Right atrium auricular region (tissue), 2 donors: Measurements from ENCODE around the gene SEMA5A. TPM values are rescaled to one million over a fixed set of nuclear protein-coding genes. Genes with fewer than 3 reads are reported as not detected.

Experiments used
- DNase-seq: peaks from one replicate; pipeline ENCODE4 v3.0.0-alpha.2; 2019; ENCODE audit warnings: low spot score
- H3K27ac ChIP-seq, 2 donors: fragments of 200-600 bp; sonication (generic); 1 replicate in 1 of 2; 2 replicates in 1 of 2; pipeline ENCODE4 v1.5.1; 2016 to 2019
- H3K27me3 ChIP-seq, 2 donors: fragments of 200-600 bp; sonication (generic); one replicate each; pipeline versions ENCODE4 v1.5.1 to v1.6.0; 2017 to 2019
- H3K36me3 ChIP-seq: fragments of 200-600 bp; sonication (generic); one replicate; pipeline ENCODE4 v1.5.1; 2016
- H3K4me1 ChIP-seq, 2 donors: fragments of 200-600 bp; sonication (generic); one replicate each; pipeline versions ENCODE4 v1.5.1 to v1.6.0; 2017 to 2019
- H3K4me3 ChIP-seq, 2 donors: fragments of 200-600 bp; sonication (generic); 1 replicate in 1 of 2; 2 replicates in 1 of 2; pipeline ENCODE4 v1.5.1; 2017 to 2019; ENCODE audit warnings: mild to moderate bottlenecking in 1 of 2, moderate library complexity in 1 of 2
- H3K9me3 ChIP-seq, 2 donors: fragments of 200-600 bp; sonication (generic); one replicate each; pipeline ENCODE4 v1.5.1; 2019
- total RNA-seq, 2 donors: library from RNA; depleted of rRNA; stranded (reverse); fragments of >200 nt; gene quantifications; one replicate each; pipeline ENCODE4 v1.1.0, GENCODE V29; 2016
- TF ChIP-seq, protein P1 (sequence below), 2 donors: fragments of 200-600 bp; sonication (generic); IDR thresholded peaks; one replicate each; pipeline ENCODE4 v1.5.1; 2019; ENCODE audit warnings: antibody characterized with exemption in 2 of 2

The SEMA5A gene
- total RNA-seq, 2 donors from 2014 or later, result 14.1 to 26.2 TPM

DNA sequence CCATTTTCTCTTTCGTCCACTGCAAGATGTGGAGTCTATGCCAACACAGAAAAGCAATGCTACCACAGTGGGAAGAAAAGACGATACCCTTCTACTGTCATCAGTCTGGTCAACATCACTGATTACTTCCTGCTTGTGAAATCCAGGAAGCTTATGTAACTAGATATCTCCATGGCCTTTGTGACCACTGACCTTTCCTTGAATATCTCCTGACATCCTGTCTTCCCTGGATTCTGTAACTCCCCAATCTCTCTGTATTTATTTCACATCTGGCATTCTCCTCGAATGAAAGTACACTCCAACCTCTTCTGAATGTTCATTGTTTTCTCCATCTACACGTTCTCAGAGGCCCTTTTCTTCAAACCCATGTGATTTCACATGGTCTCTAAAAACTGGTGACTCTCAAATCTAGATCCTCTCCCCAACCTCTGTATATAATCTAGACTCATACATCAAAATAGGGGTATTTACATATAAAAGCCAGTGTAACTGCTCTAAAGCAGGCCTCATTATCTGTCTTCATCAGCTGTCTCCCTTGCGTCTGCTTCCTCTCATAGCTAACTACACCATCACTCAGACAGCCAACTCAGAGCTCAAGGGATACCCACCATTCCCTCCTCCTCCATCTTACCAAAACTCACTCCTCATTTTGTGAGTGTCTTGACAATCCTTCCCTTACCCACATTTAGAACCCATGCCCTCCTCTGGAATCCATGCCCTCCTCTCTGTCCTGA, 156.8 kb downstream of the SEMA5A start:
- Histone ChIP-seq H3K27me3 (no peaks in the 10 kb centered on the region), H3K36me3 (no peaks in the 10 kb centered on the region), H3K9me3 (no peaks in the 10 kb centered on the region), H3K4me3 (no peak overlapping the region), H3K4me1 (no peaks in the 10 kb centered on the region), H3K27ac (no peak overlapping the region)
- no peak for DNase-seq
- TF ChIP-seq, protein P1, sequence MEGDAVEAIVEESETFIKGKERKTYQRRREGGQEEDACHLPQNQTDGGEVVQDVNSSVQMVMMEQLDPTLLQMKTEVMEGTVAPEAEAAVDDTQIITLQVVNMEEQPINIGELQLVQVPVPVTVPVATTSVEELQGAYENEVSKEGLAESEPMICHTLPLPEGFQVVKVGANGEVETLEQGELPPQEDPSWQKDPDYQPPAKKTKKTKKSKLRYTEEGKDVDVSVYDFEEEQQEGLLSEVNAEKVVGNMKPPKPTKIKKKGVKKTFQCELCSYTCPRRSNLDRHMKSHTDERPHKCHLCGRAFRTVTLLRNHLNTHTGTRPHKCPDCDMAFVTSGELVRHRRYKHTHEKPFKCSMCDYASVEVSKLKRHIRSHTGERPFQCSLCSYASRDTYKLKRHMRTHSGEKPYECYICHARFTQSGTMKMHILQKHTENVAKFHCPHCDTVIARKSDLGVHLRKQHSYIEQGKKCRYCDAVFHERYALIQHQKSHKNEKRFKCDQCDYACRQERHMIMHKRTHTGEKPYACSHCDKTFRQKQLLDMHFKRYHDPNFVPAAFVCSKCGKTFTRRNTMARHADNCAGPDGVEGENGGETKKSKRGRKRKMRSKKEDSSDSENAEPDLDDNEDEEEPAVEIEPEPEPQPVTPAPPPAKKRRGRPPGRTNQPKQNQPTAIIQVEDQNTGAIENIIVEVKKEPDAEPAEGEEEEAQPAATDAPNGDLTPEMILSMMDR (IDR thresholded peaks at IDR 0.05), result no peak

DNA sequence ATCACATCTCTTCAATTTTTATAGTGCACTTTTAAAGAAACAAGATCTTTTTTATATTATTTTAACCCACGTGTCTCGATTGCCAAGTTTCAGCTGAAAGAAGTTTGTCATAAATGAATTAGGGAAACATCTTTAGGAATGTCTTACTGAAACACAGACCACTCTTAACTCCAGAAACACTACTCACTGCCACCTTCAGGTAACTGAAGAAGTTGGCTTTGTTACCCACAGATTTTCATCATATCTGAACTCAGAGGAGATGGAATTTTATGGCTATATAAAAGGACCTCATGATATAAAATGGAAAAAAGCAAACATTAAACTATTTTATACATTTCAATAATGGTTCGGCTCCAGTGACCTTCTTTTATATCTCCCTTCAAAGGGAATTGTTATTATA, 158.0 kb downstream of the SEMA5A start:
- DNase-seq, result no peak
- Histone ChIP-seq H3K9me3 (no peaks in the 10 kb centered on the region), H3K27me3 (no peaks in the 10 kb centered on the region), H3K4me3 (no peak overlapping the region), H3K4me1 (peaks cover 0 to 5% of the 10 kb centered on the region in 2 donors), H3K27ac (no peak overlapping the region), H3K36me3 (no peaks in the 10 kb centered on the region)
- TF ChIP-seq, protein P1 (IDR thresholded peaks at IDR 0.05), result no peak

DNA sequence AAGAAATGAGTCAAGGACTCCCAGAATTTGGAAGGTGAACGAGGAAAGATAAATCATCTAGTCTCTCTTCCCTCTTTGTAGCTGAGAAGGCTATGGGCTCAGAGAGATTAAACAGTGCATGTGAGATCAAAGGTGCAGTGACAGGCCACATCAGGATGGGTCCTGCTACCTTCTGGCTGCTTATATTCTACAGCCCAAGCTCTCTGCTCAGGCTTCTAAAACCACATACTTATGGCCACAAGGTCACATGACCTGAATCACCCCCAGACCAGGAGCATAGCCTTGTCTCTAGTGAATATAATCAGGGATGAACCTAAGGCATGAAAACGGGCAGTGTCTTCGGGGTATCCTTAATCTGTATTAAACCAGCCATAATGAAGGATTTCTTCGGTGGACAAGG, 158.9 kb downstream of the SEMA5A start:
- no peak overlapping the region for H3K27ac ChIP-seq
- H3K4me1 ChIP-seq, result peaks cover 0 to 5% of the 10 kb centered on the region in 2 donors
- TF ChIP-seq, protein P1 (IDR thresholded peaks at IDR 0.05), result no peak

DNA sequence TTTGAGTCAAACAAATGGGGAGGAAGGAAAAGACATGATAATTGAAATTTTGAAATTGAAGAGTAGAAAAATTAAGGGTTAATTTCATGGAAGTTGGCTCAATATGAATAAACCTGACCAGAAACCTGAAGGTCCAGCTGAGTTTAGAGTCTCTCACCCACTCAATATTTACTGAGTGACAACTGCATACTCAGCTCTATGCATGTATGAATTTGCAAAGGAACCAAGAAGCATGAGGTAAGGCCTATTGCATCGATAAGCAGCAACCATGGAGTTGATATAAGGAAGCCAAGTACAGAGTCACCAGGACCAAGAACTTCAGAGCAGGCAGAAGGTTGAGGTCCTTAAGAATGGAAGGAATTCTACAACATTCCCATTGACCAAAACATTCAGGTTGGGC, 163.4 kb downstream of the SEMA5A start:
- TF ChIP-seq, protein P1 (IDR thresholded peaks at IDR 0.05), result no peak

More for the DNA sequence above, 158.9 kb downstream of the SEMA5A start:
- H3K4me3 ChIP-seq, result no peak overlapping the region
- no peak for DNase-seq
- no peaks in the 10 kb centered on the region for H3K36me3 ChIP-seq
- no peaks in the 10 kb centered on the region for H3K27me3 ChIP-seq
- no peaks in the 10 kb centered on the region for H3K9me3 ChIP-seq

DNA sequence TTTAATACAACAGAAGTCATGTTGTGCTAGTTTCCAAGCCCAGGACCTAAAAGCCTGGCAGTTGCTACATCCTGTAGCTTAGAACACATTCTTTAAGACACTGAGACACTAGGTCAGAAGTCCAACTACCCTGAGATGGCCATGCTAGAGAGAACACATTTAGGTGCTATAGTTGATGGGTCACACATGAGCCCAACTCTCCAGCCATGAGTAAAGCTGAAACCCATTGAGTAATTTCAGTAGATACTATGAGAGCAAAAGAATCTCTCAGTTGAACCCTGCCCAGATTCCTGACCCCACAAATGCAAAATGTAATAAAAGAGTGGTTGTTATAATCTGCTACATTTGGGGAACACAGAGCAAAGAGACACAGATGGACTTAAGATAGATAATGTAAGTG, 164.4 kb downstream of the SEMA5A start:
- no peaks in the 10 kb centered on the region for H3K9me3 ChIP-seq
- no peaks in the 10 kb centered on the region for H3K36me3 ChIP-seq
- DNase-seq, result no peak
- no peak overlapping the region for H3K27ac ChIP-seq
- TF ChIP-seq, protein P1 (IDR thresholded peaks at IDR 0.05), result no peak
- H3K4me3 ChIP-seq, result no peak overlapping the region
- H3K27me3 ChIP-seq, result no peaks in the 10 kb centered on the region
- peaks cover 0 to 5% of the 10 kb centered on the region in 2 donors for H3K4me1 ChIP-seq

More for the DNA sequence above, 163.4 kb downstream of the SEMA5A start:
- Histone ChIP-seq H3K4me3 (no peak overlapping the region), H3K27ac (no peak overlapping the region), H3K36me3 (no peaks in the 10 kb centered on the region), H3K4me1 (peaks cover 0 to 5% of the 10 kb centered on the region in 2 donors), H3K9me3 (no peaks in the 10 kb centered on the region), H3K27me3 (no peaks in the 10 kb centered on the region)
- no peak for DNase-seq

DNA sequence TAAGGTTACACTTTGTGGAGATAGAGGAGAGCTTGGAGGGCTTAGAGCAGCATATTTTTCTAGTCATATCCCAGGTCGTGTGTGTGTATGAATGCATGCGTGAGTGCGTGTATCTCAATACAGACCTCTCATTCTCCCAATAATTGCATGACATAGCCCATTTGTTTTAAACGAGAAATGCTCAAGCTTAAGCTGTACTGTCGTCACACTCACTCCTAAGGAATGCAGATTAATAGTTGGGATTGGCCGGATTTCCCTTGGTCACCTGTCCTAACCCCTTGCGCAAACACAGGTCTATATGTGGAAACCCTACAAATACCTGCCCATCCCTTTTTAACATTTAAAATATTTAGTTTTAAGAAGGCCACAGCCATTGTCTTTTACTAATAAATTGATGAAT, 165.8 kb downstream of the SEMA5A start:
- Histone ChIP-seq H3K4me3 (no peak overlapping the region), H3K4me1 (peaks cover 0 to 5% of the 10 kb centered on the region in 2 donors), H3K36me3 (no peaks in the 10 kb centered on the region), H3K27me3 (no peaks in the 10 kb centered on the region), H3K9me3 (no peaks in the 10 kb centered on the region), H3K27ac (no peak overlapping the region)
- TF ChIP-seq, protein P1 (IDR thresholded peaks at IDR 0.05), result no peak
- DNase-seq, result no peak
